GM18873 (cell line): ENCODE measurements around the gene ATXN7.

Experiments used
- ATAC-seq: cut with Tn5 transposase; IDR thresholded peaks from one replicate; pipeline ENCODE4 v1.9.1; 2021; ENCODE audit warnings: mild to moderate bottlenecking, moderate library complexity, moderate number of reproducible peaks; ENCODE audit not compliant: unreplicated experiment, low FRiP score

ATXN7 gene

GRCh38 chr3:63863150-63864007, at the start of gene ATXN7, which contains the start of gene THOC7:
Gene ATXN7 (plus strand): TSS chr3:63863867. CDS start chr3:63912599, 48,732 bp downstream.
Gene THOC7 (minus strand): TSS chr3:63863805. CDS start chr3:63863790, 15 bp downstream.
- ATAC-seq, result peak; percentile 44

GRCh38 chr3:63814237-63814636, 49.4 kb upstream of the ATXN7 start:
- no peak for ATAC-seq

DNA sequence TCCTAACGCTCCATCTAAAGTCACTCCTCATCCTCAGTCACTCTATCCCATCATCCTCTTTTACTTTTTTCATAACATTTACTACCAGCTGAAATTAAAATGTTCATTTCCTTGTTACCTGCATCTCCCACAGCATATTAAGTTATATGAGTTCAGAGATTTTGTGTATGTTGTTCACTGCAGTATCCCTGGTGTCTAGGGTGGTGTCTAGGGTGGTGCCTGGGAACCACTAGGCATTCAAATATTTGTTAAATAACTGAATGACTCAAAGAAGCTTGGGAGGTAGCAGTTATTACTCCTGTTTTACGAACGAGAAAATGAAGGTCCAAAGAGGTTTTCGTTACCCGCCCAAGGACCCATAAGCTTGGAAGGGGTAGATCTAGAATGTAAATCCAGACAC, 46.4 kb upstream of the ATXN7 start:
- ATAC-seq, result no peak

DNA sequence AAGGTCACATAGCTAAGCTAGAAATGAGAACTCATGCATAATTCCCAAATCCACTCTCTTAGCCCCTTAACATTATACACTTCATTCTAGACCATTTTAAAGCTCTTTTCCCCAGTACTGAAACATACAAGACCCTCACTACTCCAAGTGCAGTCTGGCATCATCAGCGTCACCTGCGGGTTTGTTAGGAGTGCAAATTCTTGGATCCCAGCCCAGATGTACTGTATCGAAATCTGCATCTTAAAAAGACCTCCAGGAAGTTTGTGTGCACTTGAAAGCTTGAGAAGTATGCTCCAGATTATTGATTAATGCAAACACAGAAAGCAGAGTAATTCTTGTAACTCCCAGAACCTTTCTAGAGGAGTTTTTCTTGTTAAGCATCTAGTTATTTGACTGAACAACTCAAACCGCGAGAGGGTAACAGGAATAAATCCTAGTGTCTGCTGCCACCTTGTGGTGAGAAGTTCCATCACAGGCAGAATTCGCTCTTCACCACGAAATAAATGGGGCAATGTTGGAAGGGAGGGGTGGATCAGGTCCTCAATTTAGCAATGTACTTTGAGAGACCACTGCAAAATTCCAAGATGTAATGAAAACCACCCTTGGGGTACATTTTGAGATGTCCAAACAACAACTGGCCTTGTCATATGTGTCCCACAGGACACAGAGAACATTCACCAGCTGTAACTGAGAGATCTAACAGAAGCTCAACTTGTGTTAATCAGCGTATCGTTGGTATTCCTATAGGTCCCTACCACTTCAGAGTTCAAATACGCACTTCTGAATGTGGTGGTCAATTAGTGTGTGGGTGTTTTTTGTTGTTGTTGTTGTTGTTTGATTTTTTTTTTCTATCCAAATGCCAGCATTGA, 45.2 kb upstream of the ATXN7 start:
- peak; percentile 59 for ATAC-seq

GRCh38 chr3:63819151-63819398, 44.6 kb upstream of the ATXN7 start, which contains the start of gene C3orf49:
Gene C3orf49 (plus strand): TSS chr3:63819299. CDS start chr3:63819472, 173 bp downstream.
- no peak for ATAC-seq

GRCh38 chr3:63824309-63824708, 39.4 kb upstream of the ATXN7 start:
- no peak for ATAC-seq

GRCh38 chr3:63830526-63830925, 33.1 kb upstream of the ATXN7 start:
- ATAC-seq, result no peak

DNA sequence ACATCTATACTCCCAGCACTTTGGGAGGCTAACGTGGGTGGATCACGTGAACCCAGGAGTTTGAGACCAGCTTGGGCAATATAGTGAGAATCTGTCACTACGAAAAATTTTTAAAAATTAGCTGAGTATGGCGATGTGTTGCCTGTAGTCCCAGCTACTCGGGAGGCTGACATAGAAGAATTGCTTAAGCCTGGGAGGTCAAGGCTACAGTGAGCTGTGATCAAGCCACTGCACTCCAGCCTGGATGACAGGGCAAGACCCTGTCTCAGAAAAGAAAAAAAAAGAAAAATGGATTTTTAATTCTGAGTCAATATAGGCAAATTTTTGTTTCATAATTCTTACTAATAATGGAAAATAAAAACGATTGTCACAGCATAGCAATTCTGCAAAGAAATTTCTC, 31.3 kb upstream of the ATXN7 start:
- no peak for ATAC-seq

DNA sequence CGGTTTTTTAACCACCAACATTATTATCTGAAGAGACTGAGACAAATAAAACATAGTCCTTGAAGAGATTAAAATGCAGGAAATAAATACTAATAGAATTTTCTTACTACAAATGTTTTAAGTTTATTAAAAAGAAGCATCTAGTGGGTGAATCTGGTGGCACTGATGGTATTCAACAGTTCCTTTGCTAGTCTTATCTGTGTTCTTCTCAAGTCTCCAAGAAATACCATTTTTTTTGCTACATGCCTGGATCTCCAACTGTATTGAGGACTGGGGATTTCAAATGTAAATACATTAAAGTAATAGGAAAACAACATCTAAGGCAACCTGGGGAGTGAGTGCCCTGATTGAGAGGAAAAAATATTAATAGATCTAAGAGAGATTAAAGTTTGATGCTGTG, 22.0 kb upstream of the ATXN7 start:
- no peak for ATAC-seq

DNA sequence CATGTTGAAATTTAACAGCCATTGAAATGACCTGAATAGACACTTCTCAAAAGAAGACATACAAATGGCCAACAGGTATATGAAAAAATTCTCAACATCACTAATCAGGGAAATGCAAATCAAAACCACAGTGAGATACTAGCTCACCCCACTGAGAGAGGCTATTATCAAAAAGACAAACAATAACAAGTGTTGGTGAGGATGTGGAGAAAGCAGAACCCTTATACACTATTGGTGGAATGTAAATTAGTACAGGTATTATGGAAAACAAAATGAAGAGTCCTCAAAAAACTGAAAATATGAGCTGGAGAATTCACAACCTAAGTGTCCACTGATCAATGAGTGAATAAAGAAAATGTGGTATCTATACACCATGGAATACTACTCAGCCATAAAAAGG, 21.5 kb upstream of the ATXN7 start:
- no peak for ATAC-seq

DNA sequence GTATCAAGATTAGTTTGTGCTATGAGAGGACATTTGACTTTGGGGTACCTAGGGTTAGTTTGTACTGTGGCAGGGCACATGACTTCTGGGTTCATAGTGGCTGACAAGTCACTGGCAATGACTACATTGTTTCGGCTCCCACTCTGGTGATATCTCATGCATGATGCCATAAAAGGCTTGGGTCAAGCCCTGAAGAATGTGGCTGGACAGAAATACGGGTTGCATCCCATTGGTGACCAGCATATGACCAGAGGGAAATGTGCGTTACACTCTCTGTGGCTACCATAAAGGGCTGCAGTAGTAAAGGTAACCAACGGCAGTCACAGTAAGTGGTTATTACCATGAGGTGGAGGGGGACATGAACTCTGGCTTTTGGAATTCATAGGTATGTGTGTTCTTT, 18.5 kb upstream of the ATXN7 start:
- no peak for ATAC-seq

- no peak for ATAC-seq
These were observed 15.8 kb upstream of the ATXN7 start for GRCh38 chr3:63847718-63848450.

GRCh38 chr3:63849175-63849574, 14.5 kb upstream of the ATXN7 start:
- ATAC-seq, result no peak

DNA sequence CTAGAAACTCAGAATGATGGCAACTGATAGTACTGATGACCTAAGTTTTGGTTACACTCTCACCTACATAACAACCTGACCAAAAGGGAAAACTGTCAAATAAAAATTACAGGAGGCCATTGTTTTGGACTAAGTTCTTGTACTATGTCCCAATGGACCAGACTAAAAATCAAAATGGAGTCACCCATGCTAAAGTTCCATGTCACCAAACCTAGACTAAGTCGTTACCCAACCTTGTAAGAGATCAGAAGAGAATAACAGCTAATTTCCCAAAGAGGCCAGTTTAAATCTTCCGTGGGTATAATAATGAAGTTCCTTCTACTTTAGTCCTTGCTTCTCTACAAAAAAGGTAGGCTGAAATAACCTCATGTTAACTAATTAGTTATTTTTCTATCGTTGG, 12.4 kb upstream of the ATXN7 start:
- ATAC-seq, result no peak

DNA sequence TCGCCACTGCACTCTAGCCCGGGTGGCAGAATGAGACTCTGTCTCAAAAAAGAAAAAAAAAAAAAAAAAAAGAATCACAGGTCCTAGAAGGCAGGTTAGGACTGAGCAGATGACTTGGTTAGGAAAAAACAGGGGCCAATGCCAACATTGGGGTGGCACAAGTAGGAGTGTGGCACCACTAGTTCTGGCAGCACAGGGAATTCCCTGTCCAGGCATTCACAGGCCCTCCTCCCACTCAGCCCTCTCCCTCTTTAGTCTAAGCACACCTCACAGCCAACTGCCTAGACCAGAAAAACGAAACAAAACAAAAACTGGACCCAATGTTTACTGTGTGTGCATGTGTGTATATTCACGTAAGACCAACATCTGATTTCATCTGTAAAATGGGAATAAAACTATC, 10.6 kb upstream of the ATXN7 start:
- ATAC-seq, result no peak

GRCh38 chr3:63855333-63855940, 8.2 kb upstream of the ATXN7 start:
- no peak for ATAC-seq

DNA sequence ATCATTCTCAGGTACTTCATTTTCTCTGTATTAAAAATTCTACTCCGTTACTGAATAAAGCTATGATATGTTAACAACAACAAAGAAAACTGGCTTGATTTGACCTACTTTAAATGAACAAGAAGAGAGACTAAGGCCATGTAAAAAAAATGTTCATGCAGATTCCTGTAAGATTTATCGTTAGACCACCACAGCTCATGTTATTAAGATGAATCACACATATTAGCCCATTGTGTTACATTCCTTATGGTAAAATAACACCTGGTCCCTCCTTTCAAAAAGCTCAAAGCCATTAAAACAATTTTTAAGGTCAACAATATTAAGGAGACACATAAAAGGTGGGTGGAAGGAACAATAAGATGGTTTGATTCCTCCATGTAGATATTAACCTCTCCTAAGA, 6.4 kb upstream of the ATXN7 start:
- no peak for ATAC-seq

- ATAC-seq, result no peak
These were observed 2.9 kb upstream of the ATXN7 start for GRCh38 chr3:63860776-63861175.

DNA sequence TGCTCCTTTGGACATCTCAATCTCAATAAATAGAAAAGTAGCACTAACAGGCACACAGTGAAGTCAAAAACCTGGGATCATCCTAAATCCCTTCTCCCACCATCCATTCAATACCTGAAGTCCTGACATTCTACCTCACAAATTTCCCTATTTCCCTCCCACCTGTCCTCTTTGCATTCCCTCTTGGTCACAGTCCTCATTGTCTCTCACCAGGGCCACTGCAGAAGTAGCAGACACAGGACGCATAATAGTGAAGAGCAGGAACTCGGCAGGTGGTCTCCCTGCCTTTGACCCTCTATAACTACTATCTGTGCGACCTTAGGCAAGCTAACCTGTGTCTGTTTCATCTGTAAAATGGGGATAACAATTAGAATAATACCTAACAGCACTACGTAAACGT, 2.4 kb upstream of the ATXN7 start:
- no peak for ATAC-seq

DNA sequence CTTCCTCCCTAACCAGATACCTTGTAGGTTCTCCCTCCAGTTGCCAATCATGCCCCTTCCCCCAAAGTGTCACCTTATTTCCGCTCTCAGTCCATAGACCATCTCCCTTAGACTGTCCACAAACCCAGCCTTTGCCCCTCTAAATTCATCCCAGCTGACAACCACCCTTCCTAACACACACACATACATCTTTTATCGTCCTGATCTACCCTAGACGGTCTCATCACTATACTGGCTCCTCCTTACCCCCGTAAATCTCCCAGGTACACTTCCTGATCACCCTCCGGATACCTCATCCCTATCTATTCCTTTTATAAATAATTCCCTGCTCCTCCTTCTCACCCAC, 890 bp upstream of the ATXN7 start:
- ATAC-seq, result peak; percentile 15
